Adipocyte (in vitro differentiated cells): ENCODE measurements around the gene GPC4.
"Not testable (repeated sequence)": the region's sequence is repeated elsewhere in the genome, so short reads cannot be mapped to it uniquely, and the experiment has no call there.

ENCODE experiments used
- DNase-seq: peaks from one replicate; pipeline ENCODE4 v3.0.0-alpha.2; 2015; ENCODE audit warnings: low read depth
- H3K27me3 ChIP-seq: replicated peaks from 2 replicates; pipeline ENCODE4 v1.7.0; 2013; ENCODE audit warnings: mild to moderate bottlenecking, low read length, moderate library complexity; ENCODE audit not compliant: control insufficient read depth, insufficient read depth
- H3K36me3 ChIP-seq: 2 replicates; pipeline ENCODE4 v1.7.0; 2013; ENCODE audit warnings: low read length, mild to moderate bottlenecking, moderate library complexity; ENCODE audit not compliant: control insufficient read depth, insufficient read depth, severe bottlenecking
- H3K4me1 ChIP-seq: 2 replicates; pipeline ENCODE4 v1.7.0; 2013; ENCODE audit warnings: mild to moderate bottlenecking, low read length, moderate library complexity; ENCODE audit not compliant: control insufficient read depth, insufficient read depth
- H3K4me3 ChIP-seq: 2 replicates; pipeline ENCODE4 v1.7.0; 2013; ENCODE audit warnings: mild to moderate bottlenecking, low read length, moderate library complexity
- H3K9ac ChIP-seq: 2 replicates; pipeline ENCODE4 v1.7.0; 2013; ENCODE audit warnings: mild to moderate bottlenecking, low read length, moderate library complexity
- H3K9me3 ChIP-seq: 2 replicates; pipeline ENCODE4 v1.7.0; 2013; ENCODE audit warnings: mild to moderate bottlenecking, low read length, moderate library complexity; ENCODE audit not compliant: control insufficient read depth

GPC4 gene

GRCh38 chrX:133330956-133331355, 84.3 kb downstream of the GPC4 start:
- Histone ChIP-seq H3K27me3 (no peaks in the 10 kb centered on the region), H3K9me3 (no peaks in the 10 kb centered on the region), H3K9ac (no peak overlapping the region), H3K36me3 (no peaks in the 10 kb centered on the region), H3K4me1 (peaks cover 37% of the 10 kb centered on the region), H3K4me3 (no peak overlapping the region)
- DNase-seq = no peak

GRCh38 chrX:133325422-133325821, 89.9 kb downstream of the GPC4 start:
- Histone ChIP-seq H3K36me3 (peaks cover 17% of the 10 kb centered on the region), H3K27me3 (peaks cover 6% of the 10 kb centered on the region), H3K9ac (no peak overlapping the region), H3K4me3 (no peak overlapping the region), H3K9me3 (no peaks in the 10 kb centered on the region), H3K4me1 (peaks cover 46% of the 10 kb centered on the region)
- DNase-seq = peak; percentile 5

GRCh38 chrX:133323431-133323830, 91.9 kb downstream of the GPC4 start:
- H3K9ac ChIP-seq = no peak overlapping the region
- no peak for DNase-seq
- H3K27me3 ChIP-seq = peaks cover 6% of the 10 kb centered on the region
- peaks cover 24% of the 10 kb centered on the region for H3K36me3 ChIP-seq
- H3K4me3 ChIP-seq = no peak overlapping the region
- H3K4me1 ChIP-seq = peaks cover 29% of the 10 kb centered on the region
- no peaks in the 10 kb centered on the region for H3K9me3 ChIP-seq

- not testable (repeated sequence) for H3K4me3 ChIP-seq, H3K27me3 ChIP-seq, DNase-seq, H3K9ac ChIP-seq, H3K9me3 ChIP-seq
- H3K4me1 ChIP-seq = peaks cover 19% of the 10 kb centered on the region
- peaks cover 27% of the 10 kb centered on the region for H3K36me3 ChIP-seq
These were observed 93.0 kb downstream of the GPC4 start for GRCh38 chrX:133322269-133322668.

- no peak for DNase-seq
- H3K36me3 ChIP-seq = peaks cover 27% of the 10 kb centered on the region
These were observed 93.8 kb downstream of the GPC4 start for GRCh38 chrX:133321451-133321850.

GRCh38 chrX:133314281-133314680, 101.0 kb downstream of the GPC4 start:
- Histone ChIP-seq H3K4me3 (no peak overlapping the region), H3K36me3 (peaks cover 25% of the 10 kb centered on the region), H3K27me3 (peaks cover 6% of the 10 kb centered on the region), H3K4me1 (peaks cover 7% of the 10 kb centered on the region), H3K9me3 (no peaks in the 10 kb centered on the region), H3K9ac (no peak overlapping the region)
- DNase-seq = no peak

More at GRCh38 chrX:133321451-133321850, 93.8 kb downstream of the GPC4 start:
- no peaks in the 10 kb centered on the region for H3K9me3 ChIP-seq
- H3K4me1 ChIP-seq = peaks cover 14% of the 10 kb centered on the region
- no peak overlapping the region for H3K4me3 ChIP-seq
- H3K9ac ChIP-seq = no peak overlapping the region
- peaks cover 6% of the 10 kb centered on the region for H3K27me3 ChIP-seq

- peaks cover 27% of the 10 kb centered on the region for H3K4me1 ChIP-seq
- H3K4me3 ChIP-seq = no peak overlapping the region
- peaks cover 6% of the 10 kb centered on the region for H3K27me3 ChIP-seq
- H3K36me3 ChIP-seq = peaks cover 40% of the 10 kb centered on the region
- no peak overlapping the region for H3K9ac ChIP-seq
- H3K9me3 ChIP-seq = no peaks in the 10 kb centered on the region
- DNase-seq = no peak
These were observed 106.8 kb downstream of the GPC4 start for GRCh38 chrX:133308499-133308897.

- Histone ChIP-seq H3K4me1 (peaks cover 24% of the 10 kb centered on the region), H3K4me3 (no peak overlapping the region), H3K9ac (peak overlapping the region; percentile 24), H3K9me3 (no peaks in the 10 kb centered on the region), H3K36me3 (peaks cover 46% of the 10 kb centered on the region), H3K27me3 (peaks cover 6% of the 10 kb centered on the region)
- DNase-seq = no peak
These were observed 107.4 kb downstream of the GPC4 start for GRCh38 chrX:133307637-133308498.

GRCh38 chrX:133307094-133307493, 108.2 kb downstream of the GPC4 start:
- Histone ChIP-seq H3K9ac (no peak overlapping the region), H3K9me3 (no peaks in the 10 kb centered on the region), H3K4me3 (no peak overlapping the region), H3K36me3 (peaks cover 54% of the 10 kb centered on the region), H3K27me3 (peaks cover 6% of the 10 kb centered on the region), H3K4me1 (peaks cover 24% of the 10 kb centered on the region)
- no peak for DNase-seq

- DNase-seq = no peak
- no peak overlapping the region for H3K4me3 ChIP-seq
- peaks cover 62% of the 10 kb centered on the region for H3K36me3 ChIP-seq
- H3K9me3 ChIP-seq = no peaks in the 10 kb centered on the region
- peaks cover 6% of the 10 kb centered on the region for H3K27me3 ChIP-seq
- H3K9ac ChIP-seq = no peak overlapping the region
- H3K4me1 ChIP-seq = peaks cover 24% of the 10 kb centered on the region
These were observed 109.0 kb downstream of the GPC4 start for GRCh38 chrX:133306316-133306715.

- H3K27me3 ChIP-seq = peaks cover 4% of the 10 kb centered on the region
- H3K36me3 ChIP-seq = peaks cover 54% of the 10 kb centered on the region
- H3K4me3 ChIP-seq = no peak overlapping the region
These were observed 109.9 kb downstream of the GPC4 start for GRCh38 chrX:133305348-133305747.

More at GRCh38 chrX:133305348-133305747, 109.9 kb downstream of the GPC4 start:
- Histone ChIP-seq H3K9ac (no peak overlapping the region), H3K9me3 (no peaks in the 10 kb centered on the region), H3K4me1 (peaks cover 24% of the 10 kb centered on the region)
- no peak for DNase-seq
